Stimulated activated CD8-positive, alpha-beta memory T cell treated with anti-CD3 and anti-CD28 coated beads, Interleukin-4, amount 100 ng/mL, for 1 hour (primary cell): ENCODE results near the gene FLOT1.
A peak's percentile ranks its signal among the peaks of the same experiment; 100 is the strongest.
"Not testable (repeated sequence)": the region's sequence is repeated elsewhere in the genome, so short reads cannot be mapped to it uniquely, and the experiment has no call there.

Experiments
- DNase-seq, 2 donors: peaks; one replicate each; pipeline ENCODE4 v3.0.0-alpha.2; 2020; ENCODE audit warnings: low read depth in 2 of 2, low spot score in 1 of 2

Gene FLOT1

GRCh38 chr6:30723843-30724741, 18.4 kb downstream of the FLOT1 start:
- not testable (repeated sequence) for DNase-seq

- not testable (repeated sequence) for DNase-seq
Measured at GRCh38 chr6:30723159-30723842, 19.2 kb downstream of the FLOT1 start.

GRCh38 chr6:30722280-30723112, 20.0 kb downstream of the FLOT1 start:
- DNase-seq = peak; percentile 80 to 83

GRCh38 chr6:30722025-30722279, 20.5 kb downstream of the FLOT1 start:
- DNase-seq = not testable (repeated sequence)

GRCh38 chr6:30721198-30722024, 21.1 kb downstream of the FLOT1 start:
- peak; percentile 90 to 91 for DNase-seq

- DNase-seq = no peak
Measured at GRCh38 chr6:30720738-30721197, 21.7 kb downstream of the FLOT1 start.

GRCh38 chr6:30719791-30720737, 22.4 kb downstream of the FLOT1 start, which contains the start of gene TUBB:
Gene TUBB (plus strand): TSS chr6:30720352. CDS start chr6:30720507, 155 bp downstream.
- DNase-seq = peak; percentile 76 to 90

GRCh38 chr6:30719356-30719755, 23.1 kb downstream of the FLOT1 start:
- no peak for DNase-seq

- not testable (repeated sequence) for DNase-seq
Measured at GRCh38 chr6:30717845-30718720, 24.4 kb downstream of the FLOT1 start.

GRCh38 chr6:30717129-30717844, 25.2 kb downstream of the FLOT1 start, which contains the start of gene MDC1:
Gene MDC1 (minus strand): TSS chr6:30717281. CDS start chr6:30715175, 2,106 bp downstream.
- DNase-seq = peak; percentile 93 to 98

- DNase-seq = no peak
Measured at GRCh38 chr6:30716879-30717128, 25.7 kb downstream of the FLOT1 start.

- no peak for DNase-seq
Measured at GRCh38 chr6:30714263-30714662, 28.2 kb downstream of the FLOT1 start.

GRCh38 chr6:30712441-30712945, 30.0 kb downstream of the FLOT1 start:
- no peak for DNase-seq

GRCh38 chr6:30711758-30712380, 30.6 kb downstream of the FLOT1 start:
- no peak for DNase-seq

GRCh38 chr6:30709101-30709868, 33.2 kb downstream of the FLOT1 start:
- no peak for DNase-seq

GRCh38 chr6:30707281-30707850, 35.1 kb downstream of the FLOT1 start:
- DNase-seq = no peak
